C4-2B (cell line): ENCODE measurements around the gene RUNX3.

Source experiments
- H3K27ac ChIP-seq: fragments of 450-650 bp; 2 replicates; pipeline ENCODE4 v1.5.1; 2017
- CTCF ChIP-seq: fragments of 450-650 bp; conservative IDR thresholded peaks from 2 replicates; pipeline ENCODE4 v1.5.1; 2017; ENCODE audit warnings: mild to moderate bottlenecking
- ZFX ChIP-seq: fragments of 450-650 bp; IDR thresholded peaks from 2 replicates; pipeline ENCODE4 v1.6.1; 2017

RUNX3 gene

GRCh38 chr1:24850328-24850920 lies 79.7 kb downstream of the RUNX3 start:
- TF ChIP-seq ZFX (no peak), CTCF (no peak)
- no peak overlapping the region for H3K27ac ChIP-seq

- no peak for TF ChIP-seq ZFX
- 0 out of 2 replicates have a peak, but pooled peaks have one; percentile 9 for TF ChIP-seq CTCF
These were observed 80.3 kb downstream of the RUNX3 start for GRCh38 chr1:24849672-24850295.

More at GRCh38 chr1:24849672-24850295, 80.3 kb downstream of the RUNX3 start:
- no peak overlapping the region for H3K27ac ChIP-seq
